HG02571 (cell line): Measurements from ENCODE around the gene TJP2.

Source experiments
- ATAC-seq: cut with Tn5 transposase; IDR thresholded peaks from one replicate; pipeline ENCODE4 v1.9.1; 2021; ENCODE audit warnings: mild to moderate bottlenecking, moderate library complexity; ENCODE audit not compliant: unreplicated experiment

Gene TJP2

GRCh38 chr9:69221036-69221435 lies 47.0 kb downstream of the TJP2 start:
- no peak for ATAC-seq

- ATAC-seq: no peak
Measured at GRCh38 chr9:69222970-69223369, 48.9 kb downstream of the TJP2 start.

- no peak for ATAC-seq
Measured at GRCh38 chr9:69223605-69224004, 49.5 kb downstream of the TJP2 start.

- no peak for ATAC-seq
Measured at GRCh38 chr9:69229367-69229766, 55.3 kb downstream of the TJP2 start.

- ATAC-seq: no peak
Measured at GRCh38 chr9:69232135-69232534, 58.1 kb downstream of the TJP2 start.

GRCh38 chr9:69234683-69235082 lies 60.6 kb downstream of the TJP2 start:
- ATAC-seq: no peak

GRCh38 chr9:69236188-69236587 lies 62.1 kb downstream of the TJP2 start:
- ATAC-seq: no peak

GRCh38 chr9:69237702-69238295 lies 63.7 kb downstream of the TJP2 start:
- ATAC-seq: no peak

- no peak for ATAC-seq
Measured at GRCh38 chr9:69243116-69243515, 69.0 kb downstream of the TJP2 start.

GRCh38 chr9:69246629-69247028 lies 72.6 kb downstream of the TJP2 start:
- no peak for ATAC-seq

- no peak for ATAC-seq
Measured at GRCh38 chr9:69248005-69248404, 73.9 kb downstream of the TJP2 start.

GRCh38 chr9:69249337-69249736 lies 75.3 kb downstream of the TJP2 start:
- no peak for ATAC-seq

- ATAC-seq: no peak
Measured at GRCh38 chr9:69250681-69251080, 76.6 kb downstream of the TJP2 start.

- no peak for ATAC-seq
Measured at GRCh38 chr9:69252436-69252835, 78.4 kb downstream of the TJP2 start.

GRCh38 chr9:69253057-69253456 lies 79.0 kb downstream of the TJP2 start:
- ATAC-seq: no peak

- ATAC-seq: no peak
Measured at GRCh38 chr9:69254223-69254622, 80.1 kb downstream of the TJP2 start.

- ATAC-seq: no peak
Measured at GRCh38 chr9:69255591-69255990, 81.5 kb downstream of the TJP2 start.

GRCh38 chr9:69258551-69258950 lies 84.5 kb downstream of the TJP2 start:
- ATAC-seq: no peak

- ATAC-seq: no peak
Measured at GRCh38 chr9:69260161-69260560, 86.1 kb downstream of the TJP2 start.

- ATAC-seq: no peak
Measured at GRCh38 chr9:69261636-69262035, 87.6 kb downstream of the TJP2 start.

- ATAC-seq: no peak
Measured at GRCh38 chr9:69264526-69264925, 90.4 kb downstream of the TJP2 start.

- no peak for ATAC-seq
Measured at GRCh38 chr9:69265891-69266290, 91.8 kb downstream of the TJP2 start.

- ATAC-seq: no peak
Measured at GRCh38 chr9:69272212-69272611, 98.1 kb downstream of the TJP2 start.
